HUES48 (cell line): ENCODE measurements around the gene TNFRSF11A.

Source experiments
- H3K27ac ChIP-seq: one replicate; pipeline ENCODE4 v1.7.0; 2013; ENCODE audit warnings: low read depth, low read length, inconsistent platforms
- H3K27me3 ChIP-seq: 2 replicates; pipeline ENCODE4 v1.6.1; 2013; ENCODE audit warnings: mild to moderate bottlenecking, low read length; ENCODE audit not compliant: control insufficient read depth, insufficient read depth
- H3K36me3 ChIP-seq: 2 replicates; pipeline ENCODE4 v1.6.1; 2013; ENCODE audit warnings: low read length; ENCODE audit not compliant: control insufficient read depth, insufficient read depth
- H3K4me1 ChIP-seq: 2 replicates; pipeline ENCODE4 v1.6.1; 2013; ENCODE audit warnings: mild to moderate bottlenecking, low read length; ENCODE audit not compliant: control insufficient read depth, insufficient read depth
- H3K4me3 ChIP-seq: 2 replicates; pipeline ENCODE4 v1.5.1; 2013; ENCODE audit warnings: mild to moderate bottlenecking, low read depth, low read length
- H3K9ac ChIP-seq: 2 replicates; pipeline ENCODE4 v1.6.1; 2013; ENCODE audit warnings: mild to moderate bottlenecking, low read depth, low read length, moderate library complexity
- H3K9me3 ChIP-seq: 2 replicates; pipeline ENCODE4 v1.6.1; 2013; ENCODE audit warnings: low read length; ENCODE audit not compliant: control insufficient read depth, insufficient read depth

Gene TNFRSF11A

GRCh38 chr18:62326646-62327348 lies 1.7 kb downstream of the TNFRSF11A start:
- Histone ChIP-seq H3K4me3 (peak overlapping the region; percentile 81), H3K4me1 (peaks cover 57% of the 10 kb centered on the region), H3K27ac (peak overlapping the region; percentile 44), H3K9me3 (no peaks in the 10 kb centered on the region), H3K27me3 (peaks cover 54% of the 10 kb centered on the region), H3K36me3 (no peaks in the 10 kb centered on the region), H3K9ac (no peak overlapping the region)

GRCh38 chr18:62327977-62328376 lies 2.9 kb downstream of the TNFRSF11A start:
- Histone ChIP-seq H3K4me3 (no peak overlapping the region), H3K27ac (no peak overlapping the region), H3K27me3 (peaks cover 42% of the 10 kb centered on the region), H3K9ac (no peak overlapping the region), H3K4me1 (peaks cover 45% of the 10 kb centered on the region), H3K9me3 (no peaks in the 10 kb centered on the region), H3K36me3 (no peaks in the 10 kb centered on the region)

- H3K9ac ChIP-seq: no peak overlapping the region
- H3K9me3 ChIP-seq: no peaks in the 10 kb centered on the region
- H3K27me3 ChIP-seq: peaks cover 39% of the 10 kb centered on the region
- no peak overlapping the region for H3K4me3 ChIP-seq
- no peaks in the 10 kb centered on the region for H3K36me3 ChIP-seq
- peak overlapping the region; percentile 7 for H3K27ac ChIP-seq
- H3K4me1 ChIP-seq: peaks cover 38% of the 10 kb centered on the region
Measured at GRCh38 chr18:62328586-62329525, 3.7 kb downstream of the TNFRSF11A start.

GRCh38 chr18:62329691-62330454 lies 4.8 kb downstream of the TNFRSF11A start:
- Histone ChIP-seq H3K27ac (peak overlapping the region; percentile 7), H3K4me3 (no peak overlapping the region), H3K4me1 (peaks cover 29% of the 10 kb centered on the region), H3K9me3 (no peaks in the 10 kb centered on the region), H3K9ac (no peak overlapping the region), H3K27me3 (peaks cover 28% of the 10 kb centered on the region), H3K36me3 (no peaks in the 10 kb centered on the region)

- Histone ChIP-seq H3K27me3 (peaks cover 24% of the 10 kb centered on the region), H3K4me1 (peaks cover 29% of the 10 kb centered on the region)
Measured at GRCh38 chr18:62330650-62331049, 5.5 kb downstream of the TNFRSF11A start.

GRCh38 chr18:62331581-62332356 lies 6.7 kb downstream of the TNFRSF11A start:
- Histone ChIP-seq H3K9me3 (no peaks in the 10 kb centered on the region), H3K4me1 (peaks cover 27% of the 10 kb centered on the region), H3K27ac (no peak overlapping the region), H3K27me3 (peaks cover 13% of the 10 kb centered on the region), H3K36me3 (no peaks in the 10 kb centered on the region), H3K4me3 (no peak overlapping the region), H3K9ac (no peak overlapping the region)

More at GRCh38 chr18:62330650-62331049, 5.5 kb downstream of the TNFRSF11A start:
- Histone ChIP-seq H3K27ac (no peak overlapping the region), H3K9ac (no peak overlapping the region), H3K4me3 (no peak overlapping the region), H3K36me3 (no peaks in the 10 kb centered on the region), H3K9me3 (no peaks in the 10 kb centered on the region)

GRCh38 chr18:62332431-62332830 lies 7.3 kb downstream of the TNFRSF11A start:
- peaks cover 23% of the 10 kb centered on the region for H3K4me1 ChIP-seq
- H3K36me3 ChIP-seq: no peaks in the 10 kb centered on the region
- H3K4me3 ChIP-seq: no peak overlapping the region
- no peak overlapping the region for H3K27ac ChIP-seq
- H3K9ac ChIP-seq: no peak overlapping the region
- H3K9me3 ChIP-seq: no peaks in the 10 kb centered on the region
- peaks cover 7% of the 10 kb centered on the region for H3K27me3 ChIP-seq

- Histone ChIP-seq H3K9me3 (no peaks in the 10 kb centered on the region), H3K9ac (no peak overlapping the region), H3K4me3 (no peak overlapping the region), H3K36me3 (no peaks in the 10 kb centered on the region), H3K4me1 (peaks cover 30% of the 10 kb centered on the region), H3K27ac (no peak overlapping the region), H3K27me3 (no peaks in the 10 kb centered on the region)
Measured at GRCh38 chr18:62332964-62333695, 8.0 kb downstream of the TNFRSF11A start.

- Histone ChIP-seq H3K9ac (no peak overlapping the region), H3K27me3 (no peaks in the 10 kb centered on the region), H3K27ac (no peak overlapping the region), H3K36me3 (no peaks in the 10 kb centered on the region), H3K9me3 (no peaks in the 10 kb centered on the region), H3K4me3 (no peak overlapping the region), H3K4me1 (peaks cover 38% of the 10 kb centered on the region)
Measured at GRCh38 chr18:62334120-62334519, 9.0 kb downstream of the TNFRSF11A start.

GRCh38 chr18:62335494-62335893 lies 10.4 kb downstream of the TNFRSF11A start:
- H3K9ac ChIP-seq: no peak overlapping the region
- H3K4me1 ChIP-seq: peaks cover 34% of the 10 kb centered on the region
- no peaks in the 10 kb centered on the region for H3K36me3 ChIP-seq
- H3K4me3 ChIP-seq: no peak overlapping the region
- H3K27me3 ChIP-seq: no peaks in the 10 kb centered on the region
- no peaks in the 10 kb centered on the region for H3K9me3 ChIP-seq
- H3K27ac ChIP-seq: no peak overlapping the region
